Body of pancreas (tissue), 4 donors: ENCODE measurements around the gene THUMPD1.

Experiments
- POLR2A ChIP-seq, 3 donors: fragments of 450-650 bp; IDR thresholded peaks; one replicate each; pipeline ENCODE4 v1.6.1; 2016; ENCODE audit warnings: antibody characterized with exemption in 3 of 3, mild to moderate bottlenecking in 2 of 3
- TF ChIP-seq, protein P1 (sequence below), 7 experiments: fragments of 450-650 bp in 4 of 7; fragments of 200-600 bp in 3 of 7; sonication (generic) in 3 of 7; IDR thresholded peaks; one replicate each; pipeline ENCODE4 v1.5.1; 2016 to 2019; ENCODE audit warnings: antibody characterized with exemption in 7 of 7

- TF ChIP-seq, protein P1, sequence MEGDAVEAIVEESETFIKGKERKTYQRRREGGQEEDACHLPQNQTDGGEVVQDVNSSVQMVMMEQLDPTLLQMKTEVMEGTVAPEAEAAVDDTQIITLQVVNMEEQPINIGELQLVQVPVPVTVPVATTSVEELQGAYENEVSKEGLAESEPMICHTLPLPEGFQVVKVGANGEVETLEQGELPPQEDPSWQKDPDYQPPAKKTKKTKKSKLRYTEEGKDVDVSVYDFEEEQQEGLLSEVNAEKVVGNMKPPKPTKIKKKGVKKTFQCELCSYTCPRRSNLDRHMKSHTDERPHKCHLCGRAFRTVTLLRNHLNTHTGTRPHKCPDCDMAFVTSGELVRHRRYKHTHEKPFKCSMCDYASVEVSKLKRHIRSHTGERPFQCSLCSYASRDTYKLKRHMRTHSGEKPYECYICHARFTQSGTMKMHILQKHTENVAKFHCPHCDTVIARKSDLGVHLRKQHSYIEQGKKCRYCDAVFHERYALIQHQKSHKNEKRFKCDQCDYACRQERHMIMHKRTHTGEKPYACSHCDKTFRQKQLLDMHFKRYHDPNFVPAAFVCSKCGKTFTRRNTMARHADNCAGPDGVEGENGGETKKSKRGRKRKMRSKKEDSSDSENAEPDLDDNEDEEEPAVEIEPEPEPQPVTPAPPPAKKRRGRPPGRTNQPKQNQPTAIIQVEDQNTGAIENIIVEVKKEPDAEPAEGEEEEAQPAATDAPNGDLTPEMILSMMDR (IDR thresholded peaks at IDR 0.05): no peak
- no peak for TF ChIP-seq POLR2A (IDR thresholded peaks at IDR 0.05)
These were observed 26.5 kb upstream of the THUMPD1 start for GRCh38 chr16:20768121-20768520.
